Stimulated activated CD4-positive, alpha-beta T cell treated with anti-CD3 and anti-CD28 coated beads, Interleukin-4, amount 100 ng/mL, for 48 hours (primary cell): Measurements from ENCODE around the gene DOCK9.
"Not testable (repeated sequence)": the region's sequence is repeated elsewhere in the genome, so short reads cannot be mapped to it uniquely, and the experiment has no call there.

Source experiments
- DNase-seq, 2 donors: peaks; one replicate each; pipeline ENCODE4 v3.0.0-alpha.2; 2020; ENCODE audit warnings: low read depth in 2 of 2

DOCK9 gene

GRCh38 chr13:98824376-98825160 is 153.3 kb downstream of the DOCK9 start:
- DNase-seq: no peak

- no peak for DNase-seq
Observed at GRCh38 chr13:98823442-98823841, 154.4 kb downstream of the DOCK9 start.

GRCh38 chr13:98822225-98822606 is 155.6 kb downstream of the DOCK9 start:
- no peak for DNase-seq

GRCh38 chr13:98821372-98822224 is 156.3 kb downstream of the DOCK9 start:
- no peak for DNase-seq

GRCh38 chr13:98820744-98821371 is 157.0 kb downstream of the DOCK9 start:
- no peak for DNase-seq

- DNase-seq: no peak
Observed at GRCh38 chr13:98820300-98820699, 157.6 kb downstream of the DOCK9 start.

GRCh38 chr13:98819382-98820010 is 158.4 kb downstream of the DOCK9 start:
- DNase-seq: no peak

GRCh38 chr13:98816406-98816805 is 161.5 kb downstream of the DOCK9 start:
- no peak for DNase-seq

- DNase-seq: no peak
Observed at GRCh38 chr13:98813993-98814392, 163.9 kb downstream of the DOCK9 start.

GRCh38 chr13:98812186-98812790 is 165.6 kb downstream of the DOCK9 start:
- DNase-seq: not testable (repeated sequence)

- DNase-seq: no peak
Observed at GRCh38 chr13:98810746-98811145, 167.1 kb downstream of the DOCK9 start.

- no peak for DNase-seq
Observed at GRCh38 chr13:98809345-98809777, 168.5 kb downstream of the DOCK9 start.

GRCh38 chr13:98807774-98808173 is 170.1 kb downstream of the DOCK9 start:
- DNase-seq: no peak

- DNase-seq: no peak
Observed at GRCh38 chr13:98804336-98804855, 173.5 kb downstream of the DOCK9 start.

GRCh38 chr13:98803921-98804320 is 173.9 kb downstream of the DOCK9 start:
- DNase-seq: no peak

- DNase-seq: no peak
Observed at GRCh38 chr13:98803111-98803561, 174.7 kb downstream of the DOCK9 start.

GRCh38 chr13:98802559-98802958 is 175.3 kb downstream of the DOCK9 start:
- no peak for DNase-seq

- DNase-seq: no peak
Observed at GRCh38 chr13:98801626-98802418, 176.0 kb downstream of the DOCK9 start.

- DNase-seq: no peak
Observed at GRCh38 chr13:98800078-98800477, 177.8 kb downstream of the DOCK9 start.
